Breast epithelium (tissue), 4 donors: ENCODE data around the gene PPM1A. TPM values are rescaled to one million over a fixed set of nuclear protein-coding genes. Genes with fewer than 3 reads are reported as not detected.

Experiments used
- DNase-seq, 2 donors: peaks; one replicate each; pipeline ENCODE4 v3.0.0-alpha.2; 2019; ENCODE audit warnings: low spot score in 2 of 2
- H3K27ac ChIP-seq, 2 donors: fragments of 200-600 bp; sonication (generic) in 1 of 2; one replicate each; pipeline ENCODE4 v1.5.1; 2016 to 2019; ENCODE audit warnings: mild to moderate bottlenecking in 1 of 2
- H3K27me3 ChIP-seq, 2 donors: fragments of 200-600 bp; sonication (generic) in 1 of 2; one replicate each; pipeline versions ENCODE4 v1.5.1 to v1.6.0; 2017 to 2019; ENCODE audit warnings: control low read depth in 1 of 2, mild to moderate bottlenecking in 1 of 2
- H3K36me3 ChIP-seq: fragments of 200-600 bp; one replicate; pipeline ENCODE4 v1.5.1; 2019
- H3K4me1 ChIP-seq, 2 donors: fragments of 200-600 bp; sonication (generic); one replicate each; pipeline ENCODE4 v1.5.1; 2016 to 2019; ENCODE audit warnings: control low read depth in 1 of 2
- H3K4me3 ChIP-seq, 3 donors: fragments of 200-600 bp; sonication (generic); 1 replicate in 2 of 3; 2 replicates in 1 of 3; pipeline ENCODE4 v1.5.1; 2016 to 2019; ENCODE audit warnings: mild to moderate bottlenecking in 3 of 3, moderate library complexity in 2 of 3
- H3K9me3 ChIP-seq, 2 donors: fragments of 200-600 bp; sonication (generic) in 1 of 2; one replicate each; pipeline ENCODE4 v1.5.1; 2016 to 2019; ENCODE audit warnings: control low read depth in 1 of 2
- CTCF ChIP-seq, 3 donors: fragments of 450-650 bp; IDR thresholded peaks; one replicate each; pipeline ENCODE4 v1.5.1; 2016 to 2017; ENCODE audit warnings: antibody characterized with exemption in 3 of 3, mild to moderate bottlenecking in 3 of 3, moderate library complexity in 3 of 3
- POLR2A ChIP-seq: fragments of 450-650 bp; IDR thresholded peaks from one replicate; pipeline ENCODE4 v1.6.1; 2016; ENCODE audit warnings: antibody characterized with exemption, mild to moderate bottlenecking, moderate library complexity
- POLR2AphosphoS5 ChIP-seq, 3 donors: sonication (generic); formaldehyde crosslinking; IDR thresholded peaks; one replicate each; pipeline ENCODE4 v1.6.1; 2017; ENCODE audit warnings: antibody characterized with exemption in 3 of 3
- intact Hi-C: fragments of 100-400 bp; cut with DNase I; formaldehyde crosslinking; loops from one replicate; pipeline ENCODE4 v1.15.1; 2023; ENCODE audit warnings: low total_unique reads
- total RNA-seq, 3 donors: library from RNA; depleted of rRNA; stranded (reverse); fragments of >200 nt; gene quantifications; one replicate each; pipeline ENCODE4 v1.1.0, GENCODE V29; 2016

The PPM1A gene
- total RNA-seq, 3 donors from 2014 or later, result 39.3 to 53.8 (median 49.9) TPM

GRCh38 chr14:60214003-60214402, 35.0 kb upstream of the PPM1A start:
- no peaks in the 10 kb centered on the region for H3K36me3 ChIP-seq
- intact Hi-C loops, result no loop called here
- H3K27me3 ChIP-seq, result no peaks in the 10 kb centered on the region
- no peak for TF ChIP-seq POLR2AphosphoS5 (IDR thresholded peaks at IDR 0.05)
- TF ChIP-seq CTCF (IDR thresholded peaks at IDR 0.05), result no peak
- no peak for TF ChIP-seq POLR2A
- H3K4me3 ChIP-seq, result no peak overlapping the region
- no peaks in the 10 kb centered on the region for H3K4me1 ChIP-seq
- DNase-seq, result no peak
- no peaks in the 10 kb centered on the region for H3K9me3 ChIP-seq
- H3K27ac ChIP-seq, result no peak overlapping the region

- DNase-seq, result no peak
- Histone ChIP-seq H3K27ac (no peak overlapping the region), H3K4me3 (no peak overlapping the region), H3K9me3 (no peaks in the 10 kb centered on the region), H3K27me3 (no peaks in the 10 kb centered on the region), H3K4me1 (no peaks in the 10 kb centered on the region), H3K36me3 (no peaks in the 10 kb centered on the region)
- intact Hi-C loops, result no loop called here
- TF ChIP-seq POLR2A (no peak), POLR2AphosphoS5 (IDR thresholded peaks at IDR 0.05) (no peak), CTCF (IDR thresholded peaks at IDR 0.05) (no peak)
These were observed 34.5 kb upstream of the PPM1A start for GRCh38 chr14:60214415-60215126.

GRCh38 chr14:60215127-60215444, 33.9 kb upstream of the PPM1A start:
- DNase-seq, result no peak
- no peaks in the 10 kb centered on the region for H3K9me3 ChIP-seq
- TF ChIP-seq CTCF (IDR thresholded peaks at IDR 0.05) (no peak), POLR2AphosphoS5 (IDR thresholded peaks at IDR 0.05) (no peak), POLR2A (no peak)
- intact Hi-C loops, result no loop called here
- no peak overlapping the region for H3K4me3 ChIP-seq
- H3K36me3 ChIP-seq, result no peaks in the 10 kb centered on the region
- no peaks in the 10 kb centered on the region for H3K4me1 ChIP-seq
- no peaks in the 10 kb centered on the region for H3K27me3 ChIP-seq
- no peak overlapping the region for H3K27ac ChIP-seq

GRCh38 chr14:60215520-60216420, 33.3 kb upstream of the PPM1A start:
- Histone ChIP-seq H3K27ac (no peak overlapping the region), H3K9me3 (no peaks in the 10 kb centered on the region), H3K27me3 (no peaks in the 10 kb centered on the region), H3K4me3 (no peak overlapping the region), H3K36me3 (no peaks in the 10 kb centered on the region), H3K4me1 (no peaks in the 10 kb centered on the region)
- intact Hi-C loops, result no loop called here
- DNase-seq, result no peak
- no peak for TF ChIP-seq POLR2AphosphoS5 (IDR thresholded peaks at IDR 0.05)

- TF ChIP-seq CTCF (IDR thresholded peaks at IDR 0.05), result no peak
- no peaks in the 10 kb centered on the region for H3K4me1 ChIP-seq
- no peak overlapping the region for H3K27ac ChIP-seq
These were observed 31.3 kb upstream of the PPM1A start for GRCh38 chr14:60217713-60218112.

More at GRCh38 chr14:60217713-60218112, 31.3 kb upstream of the PPM1A start:
- no peaks in the 10 kb centered on the region for H3K9me3 ChIP-seq
- H3K27me3 ChIP-seq, result no peaks in the 10 kb centered on the region
- H3K36me3 ChIP-seq, result no peaks in the 10 kb centered on the region
- intact Hi-C loops, result no loop called here
- no peak overlapping the region for H3K4me3 ChIP-seq
- no peak for DNase-seq
